ENCODE measurements around the gene MED12L. TPM values are rescaled to one million over a fixed set of nuclear protein-coding genes. Genes with fewer than 3 reads are reported as not detected.
A peak's percentile ranks its signal among the peaks of the same experiment; 100 is the strongest.

MED12L gene
- total and polyA plus RNA-seq, 7 donors, result 0.16 to 0.71 (median 0.28) TPM; not detected in 2

GRCh38 chr3:151452368-151452767 is 366.9 kb downstream of the MED12L start:
- Histone ChIP-seq H3K27me3 (no peaks in the 10 kb centered on the region), H3K36me3 (no peaks in the 10 kb centered on the region), H3K9me3 (no peaks in the 10 kb centered on the region), H3K27ac (no peak overlapping the region), H3K4me1 (peaks cover 0 to 5% (median 0%) of the 10 kb centered on the region in 4 donors), H3K4me3 (no peak overlapping the region)
- whole genome bisulfite sequencing, 2 donors, result 40% methylated on average over 1 of the region's 1 CpG
- TF ChIP-seq CTCF (IDR thresholded peaks at IDR 0.05), result no peak
- no peak for TF ChIP-seq EP300 (IDR thresholded peaks at IDR 0.05)
- no peak for TF ChIP-seq POLR2A (IDR thresholded peaks at IDR 0.05)
- TF ChIP-seq POLR2AphosphoS5 (IDR thresholded peaks at IDR 0.05), result no peak
- DNase-seq, result no peak
- intact Hi-C loops (cut with DNase I), result no loop called here

- H3K4me1 ChIP-seq, result peaks cover 0 to 5% (median 0%) of the 10 kb centered on the region in 4 donors
- H3K9me3 ChIP-seq, result no peaks in the 10 kb centered on the region
- H3K4me3 ChIP-seq, result no peak overlapping the region
- H3K36me3 ChIP-seq, result no peaks in the 10 kb centered on the region
- intact Hi-C loops (cut with DNase I), result no loop called here
- H3K27me3 ChIP-seq, result no peaks in the 10 kb centered on the region
- no peak overlapping the region for H3K27ac ChIP-seq
- WGBS, 2 donors, result 21 to 40% methylated on average over 2 of the region's 2 CpGs
- no peak for DNase-seq
- TF ChIP-seq POLR2A (IDR thresholded peaks at IDR 0.05), result no peak
- TF ChIP-seq POLR2AphosphoS5 (IDR thresholded peaks at IDR 0.05), result no peak
- no peak for TF ChIP-seq CTCF (IDR thresholded peaks at IDR 0.05)
- TF ChIP-seq EP300 (IDR thresholded peaks at IDR 0.05), result no peak
Measured at GRCh38 chr3:151452841-151453240, 367.4 kb downstream of the MED12L start.

- intact Hi-C loops (cut with DNase I), result no loop called here
- 13 to 67% methylated on average over 3 of the region's 3 CpGs for WGBS, 2 donors
- H3K9me3 ChIP-seq, result no peaks in the 10 kb centered on the region
- peaks cover 0 to 4% (median 0%) of the 10 kb centered on the region in 3 donors for H3K27me3 ChIP-seq
- no peaks in the 10 kb centered on the region for H3K36me3 ChIP-seq
- H3K4me3 ChIP-seq, result no peak overlapping the region
- DNase-seq, result no peak
- no peak overlapping the region for H3K27ac ChIP-seq
- peaks cover 0 to 24% (median 8%) of the 10 kb centered on the region in 4 donors for H3K4me1 ChIP-seq
- TF ChIP-seq EP300 (IDR thresholded peaks at IDR 0.05) (no peak), POLR2AphosphoS5 (IDR thresholded peaks at IDR 0.05) (no peak), CTCF (IDR thresholded peaks at IDR 0.05) (no peak), POLR2A (IDR thresholded peaks at IDR 0.05) (no peak)
Measured at GRCh38 chr3:151456065-151456464, 370.6 kb downstream of the MED12L start.

GRCh38 chr3:151459358-151459757 is 373.9 kb downstream of the MED12L start:
- H3K27me3 ChIP-seq, result peaks cover 0 to 9% (median 0%) of the 10 kb centered on the region in 3 donors
- H3K4me1 ChIP-seq, result peaks cover 0 to 21% (median 9%) of the 10 kb centered on the region in 4 donors
- H3K4me3 ChIP-seq, result no peak overlapping the region
- H3K27ac ChIP-seq, result no peak overlapping the region
- H3K9me3 ChIP-seq, result no peaks in the 10 kb centered on the region
- intact Hi-C loops (cut with DNase I), result no loop called here
- WGBS, 2 donors, result 56 to 78% methylated on average over 3 of the region's 3 CpGs
- no peak for DNase-seq
- H3K36me3 ChIP-seq, result no peaks in the 10 kb centered on the region
- TF ChIP-seq POLR2A (IDR thresholded peaks at IDR 0.05) (no peak), POLR2AphosphoS5 (IDR thresholded peaks at IDR 0.05) (no peak), EP300 (IDR thresholded peaks at IDR 0.05) (no peak), CTCF (IDR thresholded peaks at IDR 0.05) (no peak)

- H3K27ac ChIP-seq, result no peak overlapping the region
- H3K4me1 ChIP-seq, result peaks cover 0 to 21% (median 9%) of the 10 kb centered on the region in 4 donors
- DNase-seq, result no peak
- H3K9me3 ChIP-seq, result no peaks in the 10 kb centered on the region
- WGBS, 2 donors, result 8 to 21% methylated on average over 2 of the region's 2 CpGs
- H3K27me3 ChIP-seq, result peaks cover 0 to 9% (median 0%) of the 10 kb centered on the region in 3 donors
- intact Hi-C loops (cut with DNase I), result no loop called here
- peak overlapping the region in 3 of 4 donors; percentile 44 to 61 (median 51) for H3K4me3 ChIP-seq
- TF ChIP-seq POLR2AphosphoS5 (IDR thresholded peaks at IDR 0.05) (no peak), CTCF (IDR thresholded peaks at IDR 0.05) (no peak), EP300 (IDR thresholded peaks at IDR 0.05) (no peak), POLR2A (IDR thresholded peaks at IDR 0.05) (no peak)
- no peaks in the 10 kb centered on the region for H3K36me3 ChIP-seq
Measured at GRCh38 chr3:151460228-151460627, 374.8 kb downstream of the MED12L start.
